ENCODE measurements around the gene LONRF3. TPM values are rescaled to one million over a fixed set of nuclear protein-coding genes. Genes with fewer than 3 reads are reported as not detected.

The LONRF3 gene
- polyA plus RNA-seq, 1 donor (not counting 4 experiments of a cell fraction or from before 2014, with no cell fraction given) = not detected

DNA sequence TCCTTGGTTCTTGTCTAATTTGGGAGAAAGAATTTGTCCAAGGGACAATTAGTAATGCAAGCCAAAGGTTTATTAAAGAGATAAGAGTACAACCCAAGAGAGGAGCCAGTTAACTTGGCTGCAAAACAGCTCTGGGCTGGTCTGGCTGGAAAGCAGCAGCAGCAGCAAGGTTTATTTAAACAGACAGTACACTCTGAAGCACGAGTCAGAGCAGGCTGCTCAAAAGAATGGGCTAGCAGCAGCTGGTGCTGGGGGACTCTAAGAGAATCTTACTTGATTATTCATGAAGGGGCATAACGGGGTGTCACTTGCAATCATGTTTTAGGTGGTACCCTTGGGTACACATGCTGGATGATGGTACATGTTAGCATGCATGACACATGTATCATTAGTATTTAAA is 81.3 kb downstream of the LONRF3 start:
- Histone ChIP-seq H3K27me3 (ENCODE audit: control insufficient read depth, extremely low read depth, insufficient read depth, low read length) (no peaks in the 10 kb centered on the region), H3K9me3 (ENCODE audit: control insufficient read depth, low read depth, low read length) (no peaks in the 10 kb centered on the region), H3K36me3 (ENCODE audit: control insufficient read depth in 2 of 2, extremely low read depth in 1 of 2, insufficient read depth in 2 of 2, low read length in 2 of 2) (no peaks in the 10 kb centered on the region), H3K4me3 (ENCODE audit: control insufficient read depth in 2 of 3, extremely low read depth in 1 of 3, insufficient read depth in 2 of 3, low read depth in 1 of 3, low read length in 3 of 3) (no peak overlapping the region), H3K9ac (ENCODE audit: control insufficient read depth, extremely low read depth, insufficient read depth, low read length) (no peak overlapping the region), H3K27ac (ENCODE audit: control insufficient read depth, insufficient read depth, low read length) (no peak overlapping the region), H3K4me1 (ENCODE audit: control insufficient read depth, extremely low read depth, insufficient read depth, low read length) (no peaks in the 10 kb centered on the region), H3K4me2 (ENCODE audit: control insufficient read depth, extremely low read depth, insufficient read depth, low read depth, low read length) (no peak overlapping the region), H3K79me2 (ENCODE audit: control insufficient read depth, insufficient read depth, low read length) (no peaks in the 10 kb centered on the region), H2AFZ (ENCODE audit: control insufficient read depth, low read length) (no peak overlapping the region), H3K9me1 (ENCODE audit: control insufficient read depth, extremely low read depth, insufficient read depth, low read length) (no peaks in the 10 kb centered on the region), H4K20me1 (ENCODE audit: control insufficient read depth, extremely low read depth, insufficient read depth, low read length) (no peaks in the 10 kb centered on the region)
- no peak for FAIRE-seq
- DNase-seq (ENCODE audit: low read depth, low spot score) = no peak
- dilution Hi-C loops (cut with MboI; ENCODE audit: extremely low pct_ligation_motif_present, low sequenced_read_pairs) = no loop called here
- no peak for TF ChIP-seq CTCF (optimal IDR thresholded peaks at IDR 0.05 in 1 of 3, IDR thresholded peaks at IDR 0.05 in 1 of 3, conservative IDR thresholded peaks at IDR 0.05 in 1 of 3; ENCODE audit: extremely low read depth in 1 of 3, insufficient read depth in 2 of 3, low read length in 3 of 3)
- no peak for TF ChIP-seq EZH2 (IDR thresholded peaks at IDR 0.05; ENCODE audit: low read length)

GRCh38 chrX:119062750-119063374 is 88.4 kb downstream of the LONRF3 start:
- no peak overlapping the region for H2AFZ ChIP-seq (ENCODE audit: control insufficient read depth, low read length)
- no peaks in the 10 kb centered on the region for H3K36me3 ChIP-seq (ENCODE audit: control insufficient read depth in 2 of 2, extremely low read depth in 1 of 2, insufficient read depth in 2 of 2, low read length in 2 of 2)
- no peak overlapping the region for H3K4me3 ChIP-seq (ENCODE audit: control insufficient read depth in 2 of 3, extremely low read depth in 1 of 3, insufficient read depth in 2 of 3, low read depth in 1 of 3, low read length in 3 of 3)
- FAIRE-seq (no peak), DNase-seq (ENCODE audit: low read depth, low spot score) (no peak)
- dilution Hi-C loops (cut with MboI; ENCODE audit: extremely low pct_ligation_motif_present, low sequenced_read_pairs) = no loop called here
- no peak overlapping the region for H3K9ac ChIP-seq (ENCODE audit: control insufficient read depth, extremely low read depth, insufficient read depth, low read length)
- no peaks in the 10 kb centered on the region for H4K20me1 ChIP-seq (ENCODE audit: control insufficient read depth, extremely low read depth, insufficient read depth, low read length)
- no peaks in the 10 kb centered on the region for H3K27me3 ChIP-seq (ENCODE audit: control insufficient read depth, extremely low read depth, insufficient read depth, low read length)
- no peak for TF ChIP-seq EZH2 (IDR thresholded peaks at IDR 0.05; ENCODE audit: low read length)
- no peak for TF ChIP-seq CTCF (optimal IDR thresholded peaks at IDR 0.05 in 1 of 3, IDR thresholded peaks at IDR 0.05 in 1 of 3, conservative IDR thresholded peaks at IDR 0.05 in 1 of 3; ENCODE audit: extremely low read depth in 1 of 3, insufficient read depth in 2 of 3, low read length in 3 of 3)
- H3K4me2 ChIP-seq (ENCODE audit: control insufficient read depth, extremely low read depth, insufficient read depth, low read depth, low read length) = no peak overlapping the region
- no peaks in the 10 kb centered on the region for H3K79me2 ChIP-seq (ENCODE audit: control insufficient read depth, insufficient read depth, low read length)
- no peaks in the 10 kb centered on the region for H3K9me1 ChIP-seq (ENCODE audit: control insufficient read depth, extremely low read depth, insufficient read depth, low read length)
- H3K9me3 ChIP-seq (ENCODE audit: control insufficient read depth, low read depth, low read length) = no peaks in the 10 kb centered on the region
- no peak overlapping the region for H3K27ac ChIP-seq (ENCODE audit: control insufficient read depth, insufficient read depth, low read length)
- H3K4me1 ChIP-seq (ENCODE audit: control insufficient read depth, extremely low read depth, insufficient read depth, low read length) = no peaks in the 10 kb centered on the region
